Transverse colon (tissue), 4 donors: ENCODE results near the gene CCDC12.

Experiments used
- EP300 ChIP-seq: sonication (generic); formaldehyde crosslinking; IDR thresholded peaks from one replicate; pipeline ENCODE4 v1.6.1; 2017; ENCODE audit warnings: antibody characterized with exemption, low read depth
- POLR2A ChIP-seq: fragments of 450-650 bp; IDR thresholded peaks from one replicate; pipeline ENCODE4 v1.6.1; 2016; ENCODE audit warnings: antibody characterized with exemption, mild to moderate bottlenecking, moderate library complexity
- POLR2AphosphoS5 ChIP-seq, 3 donors: sonication (generic); formaldehyde crosslinking; IDR thresholded peaks; one replicate each; pipeline ENCODE4 v1.6.1; 2016; ENCODE audit warnings: antibody characterized with exemption in 3 of 3
- TF ChIP-seq, protein P1 (sequence below), 5 experiments: fragments of 200-600 bp in 3 of 5; fragments of 450-650 bp in 2 of 5; sonication (generic) in 3 of 5; IDR thresholded peaks; 1 replicate in 2 of 5; 2 replicates in 3 of 5; pipeline ENCODE4 v1.5.1; 2016 to 2017; ENCODE audit warnings: antibody characterized with exemption in 5 of 5, inconsistent platforms in 3 of 5, mild to moderate bottlenecking in 2 of 5, moderate library complexity in 1 of 5

DNA sequence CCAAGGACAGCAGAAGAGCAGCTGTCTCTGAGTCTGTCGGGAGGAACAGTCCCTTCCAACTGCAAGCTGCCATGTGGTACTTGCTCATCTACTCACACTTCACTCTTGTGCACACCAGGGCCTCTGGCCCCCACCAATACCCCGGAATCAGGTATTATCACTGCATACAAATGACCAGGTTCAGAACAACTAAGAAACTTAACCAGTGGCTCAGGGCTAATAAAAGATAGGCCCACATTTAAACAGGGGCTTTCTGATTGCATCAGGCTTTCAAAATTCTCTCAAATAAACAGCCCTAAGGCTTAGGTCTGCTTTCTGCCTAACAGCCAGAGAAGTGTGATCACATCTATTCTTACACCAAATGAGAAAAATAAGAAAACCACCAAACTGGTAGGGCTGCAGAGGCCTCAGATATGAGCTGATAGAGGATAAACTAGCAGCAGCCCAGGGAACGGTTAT, 20.7 kb downstream of the CCDC12 start:
- TF ChIP-seq POLR2AphosphoS5 (IDR thresholded peaks at IDR 0.05), result no peak
- no peak for TF ChIP-seq POLR2A
- TF ChIP-seq, protein P1, sequence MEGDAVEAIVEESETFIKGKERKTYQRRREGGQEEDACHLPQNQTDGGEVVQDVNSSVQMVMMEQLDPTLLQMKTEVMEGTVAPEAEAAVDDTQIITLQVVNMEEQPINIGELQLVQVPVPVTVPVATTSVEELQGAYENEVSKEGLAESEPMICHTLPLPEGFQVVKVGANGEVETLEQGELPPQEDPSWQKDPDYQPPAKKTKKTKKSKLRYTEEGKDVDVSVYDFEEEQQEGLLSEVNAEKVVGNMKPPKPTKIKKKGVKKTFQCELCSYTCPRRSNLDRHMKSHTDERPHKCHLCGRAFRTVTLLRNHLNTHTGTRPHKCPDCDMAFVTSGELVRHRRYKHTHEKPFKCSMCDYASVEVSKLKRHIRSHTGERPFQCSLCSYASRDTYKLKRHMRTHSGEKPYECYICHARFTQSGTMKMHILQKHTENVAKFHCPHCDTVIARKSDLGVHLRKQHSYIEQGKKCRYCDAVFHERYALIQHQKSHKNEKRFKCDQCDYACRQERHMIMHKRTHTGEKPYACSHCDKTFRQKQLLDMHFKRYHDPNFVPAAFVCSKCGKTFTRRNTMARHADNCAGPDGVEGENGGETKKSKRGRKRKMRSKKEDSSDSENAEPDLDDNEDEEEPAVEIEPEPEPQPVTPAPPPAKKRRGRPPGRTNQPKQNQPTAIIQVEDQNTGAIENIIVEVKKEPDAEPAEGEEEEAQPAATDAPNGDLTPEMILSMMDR (IDR thresholded peaks at IDR 0.05), result no peak
- TF ChIP-seq EP300, result no peak
